Activated T-helper 1 cell treated with anti-CD3 and anti-CD28 coated beads, Interleukin-12 subunit alpha, Interleukin-12 subunit beta, Interleukin-2, Interleukin-4 antibody, amounts not matched to agents 30 ng/mL and 10 ng/mL and 1 ng/mL, durations not matched to agents 14 hours and 24 hours and 36 hours (primary cell): ENCODE results near the gene POC1B. TPM values are rescaled to one million over a fixed set of nuclear protein-coding genes. Genes with fewer than 3 reads are reported as not detected.

ENCODE experiments used
- DNase-seq: peaks from one replicate; pipeline ENCODE4 v3.0.0; 2021; ENCODE audit warnings: low spot score
- H3K27ac Mint-ChIP-seq: one replicate; pipeline ENCODE4 v1.8.0; 2021; ENCODE audit warnings: mild to moderate bottlenecking, mixed read lengths
- H3K27me3 Mint-ChIP-seq: one replicate; pipeline ENCODE4 v1.8.0; 2022; ENCODE audit warnings: mild to moderate bottlenecking, moderate library complexity, mixed read lengths; ENCODE audit not compliant: insufficient read depth
- H3K36me3 Mint-ChIP-seq: one replicate; pipeline ENCODE4 v1.8.0; 2021; ENCODE audit warnings: low read depth, mixed read lengths
- H3K4me1 Mint-ChIP-seq: one replicate; pipeline ENCODE4 v1.8.0; 2021; ENCODE audit warnings: low read depth, mixed read lengths
- H3K4me3 Mint-ChIP-seq: one replicate; pipeline ENCODE4 v1.8.0; 2021; ENCODE audit warnings: mild to moderate bottlenecking, moderate library complexity, mixed read lengths
- H3K9me3 Mint-ChIP-seq: one replicate; pipeline ENCODE4 v1.8.0; 2021; ENCODE audit warnings: mixed read lengths
- intact Hi-C: fragments of 100-400 bp; cut with micrococcal nuclease; formaldehyde crosslinking; loops from one replicate; pipeline ENCODE4 v1.15.1; 2024
- total RNA-seq: library from RNA; stranded (reverse); gene quantifications from 2 replicates; pipeline ENCODE4 v1.2.3, GENCODE V29; 2022

POC1B gene
- total RNA-seq, 1 donor from 2014 or later, result 22.0 TPM

- Mint-ChIP-seq H3K36me3 (peaks cover 6% of the 10 kb centered on the region), H3K27ac (peak overlapping the region; percentile 78), H3K4me1 (peaks cover 32% of the 10 kb centered on the region), H3K27me3 (no peaks in the 10 kb centered on the region), H3K9me3 (no peaks in the 10 kb centered on the region), H3K4me3 (no peak overlapping the region)
- intact Hi-C loops, result loop anchor here (2.0 to 5.0 kb wide), 5 partner anchors 35 to 229 kb away; partner anchors contain the start of gene POC1B
- DNase-seq, result no peak
Measured at GRCh38 chr12:89391726-89392336, 134.0 kb downstream of the POC1B start.

GRCh38 chr12:89390802-89391673 is 134.8 kb downstream of the POC1B start:
- peak overlapping the region; percentile 31 for H3K4me3 Mint-ChIP-seq
- peaks cover 6% of the 10 kb centered on the region for H3K36me3 Mint-ChIP-seq
- H3K27me3 Mint-ChIP-seq, result no peaks in the 10 kb centered on the region
- H3K4me1 Mint-ChIP-seq, result peaks cover 32% of the 10 kb centered on the region
- intact Hi-C loops, result loop anchor here (1.0 to 5.0 kb wide), 7 partner anchors 16 to 228 kb away; partner anchors contain the start of gene POC1B
- H3K9me3 Mint-ChIP-seq, result no peaks in the 10 kb centered on the region
- H3K27ac Mint-ChIP-seq, result peak overlapping the region; percentile 78
- no peak for DNase-seq

- H3K4me1 Mint-ChIP-seq, result peaks cover 33% of the 10 kb centered on the region
Measured at GRCh38 chr12:89389755-89390661, 135.8 kb downstream of the POC1B start.

GRCh38 chr12:89386138-89386537 is 139.7 kb downstream of the POC1B start:
- Mint-ChIP-seq H3K36me3 (no peaks in the 10 kb centered on the region), H3K9me3 (no peaks in the 10 kb centered on the region), H3K27ac (no peak overlapping the region), H3K27me3 (no peaks in the 10 kb centered on the region), H3K4me3 (no peak overlapping the region), H3K4me1 (peaks cover 37% of the 10 kb centered on the region)
- DNase-seq, result no peak
- intact Hi-C loops, result no loop called here

More at GRCh38 chr12:89389755-89390661, 135.8 kb downstream of the POC1B start:
- no peak for DNase-seq
- H3K36me3 Mint-ChIP-seq, result peaks cover 6% of the 10 kb centered on the region
- no peaks in the 10 kb centered on the region for H3K9me3 Mint-ChIP-seq
- H3K27ac Mint-ChIP-seq, result peak overlapping the region; percentile 78
- no peak overlapping the region for H3K4me3 Mint-ChIP-seq
- no peaks in the 10 kb centered on the region for H3K27me3 Mint-ChIP-seq
- intact Hi-C loops, result loop anchor here (1.0 to 5.0 kb wide), 7 partner anchors 15 to 227 kb away; partner anchors contain the start of gene POC1B

GRCh38 chr12:89384807-89385206 is 141.0 kb downstream of the POC1B start:
- H3K4me1 Mint-ChIP-seq, result peaks cover 24% of the 10 kb centered on the region
- peaks cover 2% of the 10 kb centered on the region for H3K27me3 Mint-ChIP-seq
- no peak for DNase-seq
- no peak overlapping the region for H3K27ac Mint-ChIP-seq
- intact Hi-C loops, result loop anchor here (5.0 kb wide), 1 partner anchor 67 kb away; no protein-coding TSS in a partner anchor
- no peaks in the 10 kb centered on the region for H3K9me3 Mint-ChIP-seq
- no peaks in the 10 kb centered on the region for H3K36me3 Mint-ChIP-seq
- no peak overlapping the region for H3K4me3 Mint-ChIP-seq

- intact Hi-C loops, result loop anchor here (5.0 kb wide), 1 partner anchor 68 kb away; no protein-coding TSS in a partner anchor
- Mint-ChIP-seq H3K36me3 (no peaks in the 10 kb centered on the region), H3K9me3 (no peaks in the 10 kb centered on the region), H3K27me3 (peaks cover 2% of the 10 kb centered on the region), H3K27ac (no peak overlapping the region), H3K4me1 (peaks cover 21% of the 10 kb centered on the region), H3K4me3 (no peak overlapping the region)
- no peak for DNase-seq
Measured at GRCh38 chr12:89384050-89384758, 141.6 kb downstream of the POC1B start.

- Mint-ChIP-seq H3K9me3 (no peaks in the 10 kb centered on the region), H3K36me3 (no peaks in the 10 kb centered on the region), H3K4me3 (no peak overlapping the region), H3K27ac (no peak overlapping the region), H3K4me1 (peaks cover 25% of the 10 kb centered on the region), H3K27me3 (peaks cover 2% of the 10 kb centered on the region)
- intact Hi-C loops, result loop anchor here (5.0 kb wide), 1 partner anchor 69 kb away; no protein-coding TSS in a partner anchor
- no peak for DNase-seq
Measured at GRCh38 chr12:89383235-89384049, 142.4 kb downstream of the POC1B start.

GRCh38 chr12:89382328-89382727 is 143.5 kb downstream of the POC1B start:
- no peak for DNase-seq
- no peak overlapping the region for H3K27ac Mint-ChIP-seq
- H3K4me3 Mint-ChIP-seq, result no peak overlapping the region
- no peaks in the 10 kb centered on the region for H3K36me3 Mint-ChIP-seq
- H3K9me3 Mint-ChIP-seq, result no peaks in the 10 kb centered on the region
- intact Hi-C loops, result loop anchor here (5.0 kb wide), 1 partner anchor 70 kb away; no protein-coding TSS in a partner anchor
- peaks cover 25% of the 10 kb centered on the region for H3K4me1 Mint-ChIP-seq
- peaks cover 2% of the 10 kb centered on the region for H3K27me3 Mint-ChIP-seq

GRCh38 chr12:89379839-89380467 is 145.9 kb downstream of the POC1B start:
- Mint-ChIP-seq H3K27ac (no peak overlapping the region), H3K4me1 (peaks cover 43% of the 10 kb centered on the region), H3K36me3 (no peaks in the 10 kb centered on the region), H3K9me3 (peaks cover 8% of the 10 kb centered on the region), H3K4me3 (no peak overlapping the region), H3K27me3 (peaks cover 2% of the 10 kb centered on the region)
- intact Hi-C loops, result loop anchor here (5.0 kb wide), 1 partner anchor 72 kb away; no protein-coding TSS in a partner anchor
- DNase-seq, result no peak

- no peaks in the 10 kb centered on the region for H3K36me3 Mint-ChIP-seq
- peaks cover 38% of the 10 kb centered on the region for H3K4me1 Mint-ChIP-seq
- H3K4me3 Mint-ChIP-seq, result no peak overlapping the region
- DNase-seq, result no peak
- peaks cover 8% of the 10 kb centered on the region for H3K9me3 Mint-ChIP-seq
- peaks cover 2% of the 10 kb centered on the region for H3K27me3 Mint-ChIP-seq
- intact Hi-C loops, result no loop called here
- H3K27ac Mint-ChIP-seq, result no peak overlapping the region
Measured at GRCh38 chr12:89379148-89379838, 146.6 kb downstream of the POC1B start.
